Prostate gland (tissue), 2 donors: ENCODE results near the gene SAMD4A. TPM values are rescaled to one million over a fixed set of nuclear protein-coding genes. Genes with fewer than 3 reads are reported as not detected.

Experiments used
- DNase-seq: peaks from one replicate; pipeline ENCODE4 v3.0.0-alpha.2; 2019; ENCODE audit warnings: low spot score
- H3K27ac ChIP-seq, 2 donors: fragments of 200-600 bp; sonication (generic); 2 replicates each; pipeline ENCODE4 v1.5.1; 2017 to 2019
- H3K27me3 ChIP-seq: fragments of 200-600 bp; sonication (generic); replicated peaks from 2 replicates; pipeline ENCODE4 v1.5.1; 2019; ENCODE audit not compliant: insufficient read depth
- H3K36me3 ChIP-seq, 2 donors: fragments of 200-600 bp; sonication (generic); 1 replicate in 1 of 2; 2 replicates in 1 of 2; pipeline versions ENCODE4 v1.5.1 to v1.8.1; 2017 to 2019
- H3K4me1 ChIP-seq: fragments of 200-600 bp; sonication (generic); replicated peaks from 2 replicates; pipeline ENCODE4 v1.5.1; 2019
- H3K4me3 ChIP-seq, 2 donors: fragments of 200-600 bp; sonication (generic); 2 replicates each; pipeline ENCODE4 v1.5.1; 2017 to 2019
- H3K9me3 ChIP-seq: fragments of 200-600 bp; sonication (generic); 2 replicates; pipeline ENCODE4 v1.5.1; 2017
- CTCF ChIP-seq, 4 experiments: fragments of 200-600 bp in 2 of 4; fragments of 450-650 bp in 2 of 4; sonication (generic) in 2 of 4; IDR thresholded peaks; 1 replicate in 3 of 4; 2 replicates in 1 of 4; pipeline ENCODE4 v1.5.1; 2016 to 2019; ENCODE audit warnings: antibody characterized with exemption in 4 of 4, mild to moderate bottlenecking in 2 of 4, moderate library complexity in 2 of 4
- POLR2A ChIP-seq: fragments of 450-650 bp; IDR thresholded peaks from one replicate; pipeline ENCODE4 v1.6.1; 2016; ENCODE audit warnings: antibody characterized with exemption, mild to moderate bottlenecking
- POLR2AphosphoS5 ChIP-seq: sonication (generic); formaldehyde crosslinking; IDR thresholded peaks from one replicate; pipeline ENCODE4 v1.6.1; 2017; ENCODE audit warnings: antibody characterized with exemption
- WGBS: methylation state at CpG from one replicate; pipeline ENCODE4 v1.1.5; 2018; 5-methylcytosine and 5-hydroxymethylcytosine counted together
- intact Hi-C: fragments of 100-400 bp; cut with DNase I; formaldehyde crosslinking; loops from one replicate; pipeline ENCODE4 v1.14.2; 2022
- total RNA-seq, 2 donors: library from RNA; depleted of rRNA; stranded (reverse); fragments of >200 nt; gene quantifications; one replicate each; pipeline ENCODE4 v1.1.0, GENCODE V29; 2016

The SAMD4A gene
- total RNA-seq, 2 donors from 2014 or later: 18.1 to 38.5 TPM

- WGBS: 54% methylated on average over 13 of the region's 13 CpGs
- no peaks in the 10 kb centered on the region for H3K27me3 ChIP-seq
- no peak for DNase-seq
- H3K9me3 ChIP-seq: no peaks in the 10 kb centered on the region
- no peak overlapping the region for H3K4me3 ChIP-seq
- peaks cover 7% of the 10 kb centered on the region for H3K4me1 ChIP-seq
- no peaks in the 10 kb centered on the region for H3K36me3 ChIP-seq
- TF ChIP-seq CTCF (IDR thresholded peaks at IDR 0.05) (no peak), POLR2AphosphoS5 (peak; percentile 50), POLR2A (no peak)
- peak overlapping the region; percentile 59 to 73 for H3K27ac ChIP-seq
- intact Hi-C loops: no loop called here
Measured at GRCh38 chr14:54673193-54674045, 106.5 kb downstream of the SAMD4A start.

GRCh38 chr14:54674046-54674741, 107.3 kb downstream of the SAMD4A start:
- Histone ChIP-seq H3K4me3 (no peak overlapping the region), H3K27me3 (no peaks in the 10 kb centered on the region), H3K27ac (peak overlapping the region; percentile 59 to 73), H3K36me3 (no peaks in the 10 kb centered on the region), H3K4me1 (peaks cover 7% of the 10 kb centered on the region), H3K9me3 (no peaks in the 10 kb centered on the region)
- no peak for TF ChIP-seq CTCF (IDR thresholded peaks at IDR 0.05)
- TF ChIP-seq POLR2A: no peak
- TF ChIP-seq POLR2AphosphoS5: no peak
- no peak for DNase-seq
- intact Hi-C loops: no loop called here
- WGBS: 39% methylated on average over 3 of the region's 3 CpGs

- WGBS: 66% methylated on average over 11 of the region's 11 CpGs
- intact Hi-C loops: loop anchor here (2.0 to 5.0 kb wide), 2 partner anchors 33 to 109 kb away; partner anchors contain the start of gene SAMD4A
Measured at GRCh38 chr14:54675236-54676128, 108.6 kb downstream of the SAMD4A start.

More at GRCh38 chr14:54675236-54676128, 108.6 kb downstream of the SAMD4A start:
- DNase-seq: no peak
- Histone ChIP-seq H3K9me3 (no peaks in the 10 kb centered on the region), H3K27ac (peak overlapping the region; percentile 63 to 73), H3K27me3 (no peaks in the 10 kb centered on the region), H3K4me1 (peaks cover 7% of the 10 kb centered on the region), H3K36me3 (no peaks in the 10 kb centered on the region), H3K4me3 (no peak overlapping the region)
- TF ChIP-seq POLR2A (no peak), CTCF (IDR thresholded peaks at IDR 0.05) (no peak), POLR2AphosphoS5 (no peak)
